CD4-positive, alpha-beta T cell treated with Interleukin-10 for 1 hour (primary cell): ENCODE data around the gene RNF224.
A peak's percentile ranks its signal among the peaks of the same experiment; 100 is the strongest.

Experiments
- DNase-seq: peaks from one replicate; pipeline ENCODE4 v3.0.0-alpha.2; 2020

The RNF224 gene

DNA sequence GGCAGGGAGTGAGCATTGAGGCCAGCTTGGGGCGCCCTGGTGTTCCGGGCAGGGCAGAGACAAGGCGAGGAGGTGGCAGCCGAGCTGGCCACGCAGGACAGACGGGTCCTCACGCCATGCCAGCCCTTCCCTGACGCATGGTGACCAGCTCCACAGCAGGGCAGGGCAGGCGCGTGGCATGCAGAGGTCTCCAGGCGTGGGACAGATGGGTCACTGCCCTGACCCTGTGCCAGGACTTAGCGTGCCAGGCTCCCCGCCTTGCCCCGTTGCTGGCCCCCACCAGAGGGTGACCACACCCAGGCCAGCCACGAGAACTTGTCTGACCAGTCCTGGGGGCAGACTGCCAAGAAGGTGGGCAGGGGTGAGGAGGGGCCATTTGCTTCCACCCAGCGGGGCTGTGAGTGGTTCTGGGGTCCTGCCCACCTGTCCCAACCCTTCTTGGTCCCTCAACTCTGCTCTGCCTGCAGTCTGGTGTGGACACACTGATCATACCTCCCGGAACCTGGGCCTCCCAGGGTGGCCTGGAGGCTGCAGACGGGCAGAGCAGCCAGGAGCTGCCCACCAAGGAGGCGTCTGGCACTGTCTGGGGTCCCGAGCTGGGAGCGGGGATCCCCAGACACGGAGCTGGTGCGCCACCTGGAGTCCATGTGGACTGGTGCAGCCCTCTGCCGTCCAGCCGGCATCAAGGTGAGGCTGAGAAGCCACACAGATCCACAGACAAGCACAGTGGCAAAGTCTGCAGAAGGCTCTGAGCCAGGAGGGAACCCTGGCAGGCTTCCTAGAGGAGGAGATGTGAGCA is at the start of gene RNF224:
Gene RNF224, plus strand, starts transcription at position 449 of the 799 bp plus-strand sequence. CDS start 834 bp downstream, outside the sequence.
- peak; percentile 87 for DNase-seq

DNA sequence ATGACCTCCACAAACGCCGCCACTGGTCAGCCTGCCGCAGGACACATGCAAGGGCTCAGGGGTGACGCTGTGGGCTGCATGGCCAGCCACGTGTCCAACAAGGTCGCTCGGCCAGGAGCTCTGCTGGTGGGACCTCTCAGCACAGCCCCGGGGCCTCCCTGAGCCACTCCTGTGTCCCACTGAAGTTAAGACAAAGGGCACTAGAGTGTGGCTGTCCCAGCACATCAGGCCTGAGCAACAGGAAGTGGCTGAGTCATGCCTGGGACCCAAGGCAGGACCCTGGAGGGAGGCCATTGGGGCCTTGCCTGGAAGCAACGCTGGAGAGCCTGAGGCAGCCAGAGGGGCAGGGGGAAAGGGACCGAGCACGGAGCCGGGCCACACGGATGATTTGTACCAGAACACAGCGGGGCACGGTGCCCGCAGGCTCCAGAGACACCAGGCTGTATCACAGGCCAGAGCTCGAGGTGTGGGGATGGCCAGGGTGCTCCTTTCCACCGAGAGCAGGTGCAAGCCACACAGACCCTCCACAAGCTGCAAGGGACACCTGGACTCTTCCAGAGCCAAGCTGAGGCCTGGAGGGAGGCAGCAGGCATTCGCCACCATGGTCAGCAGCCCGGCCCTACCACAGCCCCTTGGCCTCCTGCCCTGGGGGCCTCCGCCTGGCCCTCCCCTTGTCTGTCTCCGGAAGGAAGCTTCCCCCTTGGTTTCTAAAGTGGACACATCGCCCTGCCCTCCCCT is 48.9 kb upstream of the RNF224 start:
- DNase-seq, result no peak

DNA sequence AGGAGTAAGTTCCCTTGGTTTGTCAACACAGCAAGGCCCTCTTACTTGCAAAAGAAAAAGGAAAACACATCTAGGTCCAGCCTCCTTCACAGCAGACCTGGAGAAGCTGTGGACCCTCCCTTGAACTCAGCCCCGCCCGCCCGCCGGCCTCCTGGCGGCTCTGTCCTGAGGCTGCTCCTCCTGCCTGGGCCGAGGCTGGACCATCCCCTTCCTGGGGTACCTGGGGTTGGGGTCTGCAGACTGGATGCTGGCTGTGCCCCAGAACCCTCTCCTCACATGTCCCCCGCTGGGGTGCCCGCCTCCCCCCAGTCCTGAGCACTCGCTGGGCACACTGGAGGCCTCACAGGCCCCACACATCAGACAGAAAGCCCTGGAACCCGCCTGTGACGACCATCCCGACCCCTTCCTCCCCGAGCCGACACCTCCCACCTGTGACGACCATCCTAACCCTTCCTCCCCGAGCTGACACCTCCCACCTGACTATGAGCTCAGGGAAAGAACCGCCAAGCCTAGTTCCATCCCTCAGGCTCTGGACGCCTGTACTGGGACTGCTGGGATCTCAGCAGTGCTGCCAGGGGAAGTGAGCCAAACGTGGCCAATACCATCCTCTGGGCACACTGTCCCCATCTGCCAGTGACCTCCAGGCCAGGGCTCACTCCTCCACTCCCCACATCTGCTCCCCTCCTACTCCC is 48.2 kb upstream of the RNF224 start:
- DNase-seq, result no peak

DNA sequence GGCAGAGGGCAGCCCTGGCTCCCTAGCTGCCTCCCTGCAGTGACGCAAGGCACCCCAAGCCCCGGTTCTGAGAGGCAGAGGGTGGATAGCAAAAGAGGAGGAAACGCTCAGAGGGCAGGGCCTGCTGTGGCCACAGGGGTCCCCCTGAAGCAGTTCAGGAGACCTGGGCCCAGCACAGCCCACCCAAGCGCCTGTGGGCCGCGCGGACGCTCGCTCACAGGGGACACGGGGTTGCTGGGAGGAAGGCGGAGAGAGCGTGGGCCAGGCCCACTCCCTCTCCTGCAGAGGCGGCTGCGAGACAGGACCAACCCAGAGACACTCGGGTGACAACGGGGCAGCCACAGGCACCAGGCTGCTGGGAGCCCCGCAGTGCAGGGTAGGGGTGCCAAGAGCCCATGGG is 47.5 kb upstream of the RNF224 start:
- DNase-seq, result no peak

DNA sequence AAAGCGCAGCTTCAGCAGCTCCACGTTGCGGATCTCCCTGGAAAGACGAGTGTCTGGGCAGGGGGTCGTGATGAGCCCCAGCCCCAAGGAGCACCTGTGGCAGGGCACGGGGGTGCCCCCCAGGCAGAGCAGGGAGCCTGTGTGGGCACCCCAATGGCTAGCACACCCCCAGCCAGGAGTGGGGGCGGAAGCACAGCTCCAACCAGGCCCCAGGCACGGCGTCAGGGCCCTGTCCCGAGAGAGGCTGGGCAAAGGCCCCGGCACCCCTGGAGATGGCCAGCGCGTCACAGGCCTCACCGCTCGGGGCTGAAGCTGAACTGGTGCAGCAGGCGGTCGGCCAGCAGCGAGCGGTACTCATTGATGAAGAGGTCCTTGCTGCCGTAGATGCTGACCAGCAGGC is 46.8 kb upstream of the RNF224 start:
- DNase-seq, result no peak

DNA sequence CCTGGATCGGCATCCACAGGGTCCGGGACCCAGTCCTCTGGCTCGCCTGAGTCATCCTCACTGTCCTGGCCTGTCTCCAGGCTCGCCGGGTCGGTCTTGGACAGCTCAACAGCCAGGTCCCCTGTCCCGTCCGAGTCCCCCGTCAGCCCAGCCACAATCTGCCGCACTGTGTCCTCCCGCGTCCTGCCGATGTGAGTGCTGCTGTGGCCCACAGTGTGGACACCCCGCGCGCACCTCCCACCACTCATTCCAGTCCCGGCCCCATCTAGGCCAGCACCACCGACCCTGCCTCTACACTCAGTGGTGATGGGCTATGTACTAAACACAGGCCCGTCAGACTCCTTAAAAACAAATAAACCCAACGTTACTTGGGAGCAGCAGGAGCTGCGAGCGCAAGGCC is 45.6 kb upstream of the RNF224 start:
- DNase-seq, result no peak

DNA sequence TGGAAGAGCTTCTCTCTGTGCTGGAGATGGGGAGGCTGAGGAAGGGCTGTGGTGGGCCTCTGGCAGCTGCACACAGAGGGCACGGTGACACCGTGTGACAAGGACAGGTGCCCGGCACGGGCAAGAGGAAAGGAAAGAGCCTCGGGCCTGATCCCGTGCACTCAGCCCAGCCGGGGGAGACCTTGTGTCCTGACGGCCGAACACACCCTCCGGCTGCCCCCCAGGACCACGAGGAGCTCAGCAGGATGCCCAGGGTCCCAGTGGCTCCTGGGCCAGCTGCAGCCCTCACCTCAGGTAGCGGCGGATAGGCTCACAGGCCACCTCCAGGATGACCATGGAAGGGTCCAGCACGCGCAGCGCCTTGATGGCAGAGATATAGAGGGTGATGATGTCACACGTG is 44.5 kb upstream of the RNF224 start:
- DNase-seq, result no peak

DNA sequence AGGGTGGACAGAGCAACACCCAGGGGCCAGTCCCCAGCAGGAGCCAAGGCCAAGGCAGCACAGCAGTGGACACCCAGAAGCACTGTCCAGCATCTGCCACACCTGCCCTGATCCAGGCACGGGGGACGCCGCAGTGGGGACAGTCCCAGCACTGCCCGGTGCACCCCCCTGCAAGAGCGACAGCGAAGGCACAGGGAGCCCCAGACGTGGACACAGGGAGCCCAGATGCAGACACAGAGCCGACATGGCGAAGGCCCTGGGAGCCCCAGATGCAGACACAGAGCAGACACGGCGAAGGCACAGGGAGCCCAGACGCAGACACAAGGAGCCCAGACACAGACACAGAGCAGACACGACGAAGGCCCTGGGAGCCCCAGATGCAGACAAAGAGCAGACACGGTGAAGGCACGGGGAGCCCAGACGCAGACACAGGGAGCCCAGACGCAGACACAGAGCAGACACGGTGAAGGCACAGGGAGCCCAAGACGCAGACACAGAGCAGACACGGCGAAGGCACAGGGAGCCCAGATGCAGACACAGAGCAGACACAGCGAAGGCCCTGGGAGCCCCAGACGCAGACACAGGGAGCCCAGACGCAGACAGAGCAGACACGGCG is 43.2 kb upstream of the RNF224 start:
- no peak for DNase-seq

DNA sequence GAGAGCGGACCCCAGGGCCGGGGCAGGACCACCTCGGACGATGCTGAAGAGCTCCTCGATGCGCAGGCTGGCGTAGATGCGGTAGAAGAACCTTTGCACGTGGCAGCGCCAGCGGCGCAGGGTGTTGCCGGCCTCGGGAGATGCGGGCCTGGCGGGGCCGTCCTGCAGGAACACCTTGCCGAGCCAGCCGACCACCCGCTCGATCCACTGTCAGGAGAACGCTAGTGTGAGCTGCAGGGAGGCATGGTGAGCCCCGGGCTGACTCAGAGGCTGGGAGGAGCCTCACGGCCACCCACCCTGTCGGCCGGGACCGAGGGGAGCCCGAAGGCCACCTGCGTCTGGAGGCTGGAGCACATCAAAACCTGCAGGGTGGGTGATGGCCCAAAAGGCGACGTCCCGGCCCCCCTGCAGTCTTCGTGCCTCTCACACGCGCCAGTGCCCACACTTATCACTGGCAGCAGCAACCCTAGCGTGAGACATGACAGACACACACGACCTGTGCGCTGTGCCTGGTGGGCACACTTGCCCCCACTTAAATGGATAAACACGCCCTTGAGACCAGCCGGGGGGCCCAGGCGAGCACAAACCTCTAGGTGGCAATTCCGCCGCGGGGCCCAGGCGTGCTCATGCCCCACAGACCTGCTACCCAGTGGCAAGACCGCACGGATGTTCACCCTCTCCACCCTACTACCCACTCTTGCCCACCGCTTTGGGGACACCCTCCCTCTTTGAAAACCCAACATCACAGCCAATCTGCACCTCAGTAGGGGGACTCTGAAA is 42.2 kb upstream of the RNF224 start:
- DNase-seq, result no peak

DNA sequence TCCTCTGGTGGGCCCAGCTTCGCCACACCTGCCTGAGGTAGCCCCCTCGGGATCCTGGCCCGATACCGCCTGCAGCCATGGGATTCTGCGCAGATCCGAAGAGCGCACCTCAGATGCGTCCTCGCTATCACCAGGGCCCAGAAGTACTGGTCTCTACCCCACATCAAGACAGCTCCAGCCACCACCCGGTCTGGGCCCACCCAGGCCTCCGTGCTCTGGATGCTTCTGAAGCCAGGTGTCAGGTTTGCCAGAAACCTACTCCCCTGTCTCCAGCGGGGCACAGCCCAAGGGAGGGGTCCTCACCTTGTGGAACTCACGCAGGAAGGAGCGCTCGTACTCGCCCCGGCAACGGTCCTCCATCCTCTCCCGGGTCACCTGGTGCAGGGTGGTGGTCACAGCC is 41.4 kb upstream of the RNF224 start:
- DNase-seq, result no peak

DNA sequence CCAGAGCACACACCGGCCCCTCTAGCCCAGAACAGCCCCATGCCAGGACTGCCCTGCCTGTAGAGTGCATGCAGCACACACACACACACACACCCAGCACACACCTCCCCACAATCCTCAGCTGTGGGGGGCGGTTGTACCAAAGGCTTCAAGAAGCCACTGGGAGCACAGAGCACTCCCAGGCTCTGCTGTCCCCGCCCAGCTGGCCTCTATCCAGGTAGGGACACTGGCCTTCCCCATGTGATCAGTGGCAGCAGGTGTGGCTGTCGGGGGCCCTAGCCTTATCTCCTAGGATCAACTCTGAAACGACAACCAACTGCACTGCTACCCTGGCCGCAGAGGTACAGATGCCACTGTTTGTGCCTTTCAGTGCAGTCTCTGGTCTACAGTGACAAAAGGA is 40.9 kb upstream of the RNF224 start:
- no peak for DNase-seq

DNA sequence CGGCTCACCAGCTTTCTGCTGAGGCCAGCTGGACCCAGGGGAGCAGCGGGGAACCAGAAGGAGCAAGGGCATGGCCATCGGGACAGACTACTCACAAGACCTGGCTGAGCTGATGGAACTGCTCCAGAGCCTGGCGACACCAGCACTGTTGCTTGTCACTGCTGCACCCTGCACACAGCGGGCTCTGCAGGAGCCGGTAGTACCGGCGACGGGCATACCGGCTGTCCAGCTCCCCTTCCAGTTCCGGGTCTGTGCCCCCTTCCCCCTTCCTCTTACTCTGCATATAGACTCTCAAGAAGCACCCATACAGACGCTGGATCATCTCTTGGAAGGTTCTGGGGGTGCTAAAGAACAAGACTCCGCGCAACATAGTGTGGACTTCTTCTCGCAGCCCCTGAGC is 39.9 kb upstream of the RNF224 start:
- no peak for DNase-seq

DNA sequence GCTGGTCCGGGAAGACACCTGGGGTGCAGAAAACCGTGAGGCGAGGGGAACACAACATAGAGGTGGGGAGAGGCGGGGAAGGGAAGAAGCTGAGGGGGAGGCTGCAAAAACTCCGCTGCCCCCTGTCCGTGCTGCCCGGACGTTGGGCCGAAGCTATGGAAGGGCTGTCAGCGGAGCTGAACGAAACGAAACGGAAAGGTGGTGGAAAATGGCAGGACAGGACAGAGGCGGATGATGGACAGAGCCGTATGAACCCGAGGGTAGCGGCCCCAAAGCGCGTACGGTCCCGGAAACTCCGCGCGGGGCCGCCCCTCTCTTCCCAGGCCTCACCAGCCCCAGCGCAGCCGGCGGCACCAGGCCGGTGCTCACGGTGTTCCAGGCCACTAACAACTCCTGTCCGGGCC is 39.2 kb upstream of the RNF224 start:
- DNase-seq, result no peak

DNA sequence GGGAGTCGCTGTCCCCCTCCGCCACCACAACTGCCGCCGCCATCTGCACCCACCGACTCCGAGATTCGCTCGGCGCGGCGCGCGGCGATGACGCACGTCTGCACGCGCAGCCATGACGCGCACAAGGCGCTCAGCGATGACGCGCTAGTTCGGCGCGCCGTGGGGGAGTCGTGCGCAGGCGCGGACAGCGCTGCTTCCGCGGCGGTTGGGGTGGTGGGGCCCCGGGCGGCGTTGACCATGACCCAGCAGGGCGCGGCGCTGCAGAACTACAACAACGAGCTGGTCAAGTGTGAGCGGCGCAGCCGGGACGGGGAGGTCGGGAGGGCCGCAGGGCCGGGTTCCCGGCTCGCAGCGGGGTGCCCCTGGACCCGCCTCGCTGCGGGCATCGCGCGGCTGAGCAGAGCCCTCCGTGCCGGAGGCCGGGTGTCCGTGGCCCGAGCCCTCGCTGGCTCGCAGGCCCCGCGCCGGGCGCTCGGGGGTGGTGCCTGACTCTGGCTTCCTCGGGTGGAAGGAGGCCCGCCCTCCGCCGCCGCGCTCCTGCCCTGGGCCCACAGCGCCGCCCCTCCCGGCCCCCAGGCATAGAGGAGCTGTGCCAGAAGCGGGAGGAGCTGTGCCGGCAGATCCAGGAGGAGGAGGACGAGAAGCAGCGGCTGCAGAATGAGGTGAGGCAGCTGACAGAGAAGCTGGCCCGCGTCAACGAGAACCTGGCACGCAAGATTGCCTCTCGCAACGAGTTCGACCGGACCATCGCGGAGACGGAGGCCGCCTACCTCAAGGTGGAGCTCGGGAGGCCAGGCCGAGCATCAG is 38.6 kb upstream of the RNF224 start, which contains the start of the genes ANAPC2 and SSNA1:
Gene ANAPC2, minus strand, starts transcription at position 71 of the 807 bp plus-strand sequence. Its CDS starts 28 bp downstream, at position 43.
Gene SSNA1, plus strand, starts transcription at position 187 of the 807 bp plus-strand sequence. Its CDS starts 51 bp downstream, at position 238.
- peak; percentile 94 for DNase-seq

DNA sequence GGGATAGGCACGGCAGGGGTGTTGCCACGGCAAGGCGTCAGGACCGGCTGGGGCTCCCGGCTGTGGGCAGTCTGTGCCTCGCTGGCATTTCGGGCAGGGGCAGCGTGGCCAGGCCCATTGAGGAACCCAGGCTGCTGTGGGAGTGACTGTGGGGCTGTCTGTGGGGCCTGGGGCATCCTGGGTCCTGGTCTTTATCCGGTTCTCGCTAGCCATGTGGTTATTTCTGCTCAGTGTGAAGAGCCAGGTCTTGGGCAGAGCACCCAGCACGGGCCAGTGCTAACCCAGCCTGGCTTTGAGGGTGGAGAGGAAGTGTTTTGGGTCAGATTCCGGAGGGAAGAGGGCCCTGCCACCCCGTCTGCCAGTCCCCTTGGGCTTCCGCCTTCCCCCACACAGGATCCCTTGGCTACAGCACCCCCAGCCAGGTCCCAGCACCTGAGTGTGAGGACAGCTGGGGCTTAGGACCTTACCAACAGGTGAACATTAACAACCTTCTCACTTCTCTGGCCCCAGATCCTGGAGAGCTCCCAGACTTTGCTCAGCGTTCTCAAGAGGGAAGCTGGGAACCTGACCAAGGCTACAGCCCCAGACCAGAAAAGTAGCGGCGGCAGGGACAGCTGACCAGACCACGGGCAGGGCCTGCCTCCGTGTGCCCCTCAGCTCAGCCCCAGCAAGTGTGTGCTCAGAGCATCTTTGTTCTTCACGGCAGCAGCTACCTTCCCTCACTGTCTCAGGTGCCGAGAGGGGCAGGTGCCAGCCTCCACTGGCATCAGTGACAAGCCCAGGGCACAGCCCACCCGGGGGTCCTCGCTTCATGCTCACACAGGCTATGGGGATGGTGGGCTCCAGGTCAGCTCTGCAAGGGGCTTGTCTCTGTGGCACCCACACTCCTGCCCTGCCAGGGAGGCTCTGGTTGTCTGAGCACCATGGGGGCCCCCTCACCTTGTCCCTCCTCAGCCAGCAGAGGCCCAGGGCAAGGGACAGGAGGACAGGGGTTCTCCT is 37.7 kb upstream of the RNF224 start:
- DNase-seq, result no peak

DNA sequence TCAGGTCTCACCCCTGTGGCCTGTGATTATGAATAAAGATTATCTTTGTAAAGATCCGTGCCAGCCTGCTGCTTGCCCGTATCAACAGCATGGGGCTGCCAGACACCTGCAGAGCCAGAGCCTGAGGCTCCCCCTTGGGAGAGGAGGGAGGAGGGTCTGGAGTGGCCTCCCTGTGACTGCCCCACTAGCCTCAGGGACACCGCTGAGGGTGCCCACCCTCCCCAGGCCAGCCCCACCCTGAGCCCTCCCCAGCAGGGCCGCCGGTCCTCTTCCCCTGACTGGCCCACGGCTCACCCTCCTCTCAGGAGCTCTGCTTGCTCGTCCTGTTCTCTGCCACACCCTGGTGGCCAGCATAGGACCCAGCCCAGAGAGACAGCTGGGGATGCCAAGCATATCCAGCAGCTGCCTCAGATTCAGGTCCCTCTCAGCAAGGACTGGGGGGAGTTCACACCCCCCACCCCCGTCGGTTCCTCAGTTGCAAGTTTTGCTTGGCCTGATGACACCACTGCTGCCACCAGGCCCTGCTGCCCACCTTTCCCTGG is 36.9 kb upstream of the RNF224 start:
- no peak for DNase-seq

DNA sequence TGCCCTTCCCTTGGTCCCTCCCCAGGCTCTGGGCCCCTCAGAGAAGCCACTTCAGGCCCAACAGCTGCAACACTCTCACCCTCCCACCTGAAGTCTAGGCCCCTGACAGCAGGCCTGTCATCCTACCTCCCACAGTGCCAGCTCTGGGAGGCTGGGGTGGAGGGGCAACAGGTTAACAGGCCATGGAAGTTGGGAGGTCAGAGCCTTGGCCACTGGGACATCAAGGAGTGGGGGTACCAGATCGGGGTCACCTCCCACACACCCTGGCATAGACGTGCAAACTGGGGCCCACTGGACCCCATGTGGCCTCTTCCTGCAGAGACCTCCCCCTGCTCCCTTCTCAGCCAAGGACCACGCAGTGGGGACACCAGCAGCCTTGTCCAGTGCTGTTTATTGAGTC is 36.1 kb upstream of the RNF224 start:
- no peak for DNase-seq

DNA sequence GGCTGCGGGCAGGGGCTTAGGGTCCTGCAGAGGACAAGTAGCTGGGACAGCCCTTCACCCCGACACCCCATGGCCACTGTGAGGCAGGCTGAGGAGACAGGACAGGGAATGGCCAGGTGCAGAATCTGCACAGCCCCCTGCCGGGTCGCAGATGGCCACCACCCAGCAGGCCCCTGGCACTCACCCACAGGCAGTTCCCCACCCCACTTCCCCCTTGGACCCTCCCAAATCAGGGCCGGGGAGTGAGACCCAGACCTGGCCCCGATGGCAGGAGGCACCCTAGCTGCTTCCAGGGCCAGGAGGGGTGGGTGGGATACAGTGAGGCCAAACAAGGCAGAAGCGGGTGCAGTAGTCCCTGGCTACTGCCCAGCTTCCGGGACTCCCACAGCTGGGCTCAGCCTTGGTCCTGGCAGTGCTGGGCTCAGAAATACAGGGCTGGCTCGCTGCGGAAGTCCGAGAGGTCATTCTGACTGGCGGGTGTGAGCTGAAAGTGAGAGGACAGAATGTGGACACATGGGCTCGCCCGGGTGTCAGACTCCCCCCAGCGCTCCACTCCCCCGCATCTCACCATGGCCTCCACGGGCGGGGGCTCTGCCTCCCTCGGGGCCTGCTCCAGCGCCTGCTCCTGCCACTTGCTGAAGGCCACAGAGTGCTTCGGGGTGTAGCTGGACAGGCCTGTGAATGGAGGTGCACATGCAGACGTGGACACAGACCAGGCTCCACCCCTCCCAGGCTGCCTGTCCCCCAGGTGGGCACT is 35.4 kb upstream of the RNF224 start:
- no peak for DNase-seq

DNA sequence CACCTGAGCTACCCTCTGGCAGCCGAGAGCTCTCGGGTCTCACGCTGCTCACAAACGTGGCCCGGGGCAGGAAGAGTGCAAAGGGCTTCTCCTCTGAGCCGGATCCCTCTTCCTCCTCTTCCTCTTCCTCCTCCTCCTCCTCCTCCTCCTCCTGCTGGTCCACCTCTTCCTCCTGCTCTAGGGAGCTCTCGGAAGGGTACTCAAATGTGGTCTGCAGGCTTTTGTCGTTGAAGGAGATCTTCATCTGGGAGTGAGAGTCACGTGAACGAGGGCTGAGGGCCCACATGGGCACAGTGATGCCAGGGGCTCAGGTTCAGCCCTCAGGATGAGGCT is 34.9 kb upstream of the RNF224 start:
- no peak for DNase-seq
